NCI-H1930 (cell line): ENCODE results near the gene SDCCAG8.

Source experiments
- DNase-seq, 2 experiments: peaks; one replicate each; lab custom pipeline; 2025; lab: John Stamatoyannopoulos, UW

Gene SDCCAG8

GRCh38 chr1:243483071-243483771 lies 227.4 kb downstream of the SDCCAG8 start:
- no peak for DNase-seq

GRCh38 chr1:243483952-243484351 lies 228.1 kb downstream of the SDCCAG8 start:
- no peak for DNase-seq

GRCh38 chr1:243487036-243487648 lies 231.3 kb downstream of the SDCCAG8 start:
- no peak for DNase-seq

GRCh38 chr1:243487649-243488227 lies 231.9 kb downstream of the SDCCAG8 start:
- no peak for DNase-seq

GRCh38 chr1:243488459-243489157 lies 232.8 kb downstream of the SDCCAG8 start:
- no peak for DNase-seq

- DNase-seq, result no peak
Measured at GRCh38 chr1:243489158-243489527, 233.3 kb downstream of the SDCCAG8 start.

GRCh38 chr1:243489681-243490546 lies 234.1 kb downstream of the SDCCAG8 start:
- no peak for DNase-seq

- DNase-seq, result no peak
Measured at GRCh38 chr1:243490748-243491686, 235.2 kb downstream of the SDCCAG8 start.

- DNase-seq, result no peak
Measured at GRCh38 chr1:243493156-243494129, 237.6 kb downstream of the SDCCAG8 start.

GRCh38 chr1:243494741-243495431 lies 239.0 kb downstream of the SDCCAG8 start:
- DNase-seq, result no peak

GRCh38 chr1:243495442-243496186 lies 239.8 kb downstream of the SDCCAG8 start:
- DNase-seq, result no peak

- no peak for DNase-seq
Measured at GRCh38 chr1:243496187-243496646, 240.4 kb downstream of the SDCCAG8 start.

- DNase-seq, result no peak
Measured at GRCh38 chr1:243496806-243497205, 241.0 kb downstream of the SDCCAG8 start.

- no peak for DNase-seq
Measured at GRCh38 chr1:243497939-243498681, 242.3 kb downstream of the SDCCAG8 start.

- DNase-seq, result no peak
Measured at GRCh38 chr1:243499248-243499647, 243.4 kb downstream of the SDCCAG8 start.

- DNase-seq, result no peak
Measured at GRCh38 chr1:243499711-243500110, 243.9 kb downstream of the SDCCAG8 start.

- DNase-seq, result no peak
Measured at GRCh38 chr1:243500512-243500911, 244.7 kb downstream of the SDCCAG8 start.
